CD4-positive, alpha-beta T cell treated with Interferon gamma for 1 hour (primary cell): ENCODE data around the gene NUMBL.
"Not testable (repeated sequence)": the region's sequence is repeated elsewhere in the genome, so short reads cannot be mapped to it uniquely, and the experiment has no call there.

ENCODE experiments used
- DNase-seq: peaks from one replicate; pipeline ENCODE4 v3.0.0-alpha.2; 2020

The NUMBL gene

DNA sequence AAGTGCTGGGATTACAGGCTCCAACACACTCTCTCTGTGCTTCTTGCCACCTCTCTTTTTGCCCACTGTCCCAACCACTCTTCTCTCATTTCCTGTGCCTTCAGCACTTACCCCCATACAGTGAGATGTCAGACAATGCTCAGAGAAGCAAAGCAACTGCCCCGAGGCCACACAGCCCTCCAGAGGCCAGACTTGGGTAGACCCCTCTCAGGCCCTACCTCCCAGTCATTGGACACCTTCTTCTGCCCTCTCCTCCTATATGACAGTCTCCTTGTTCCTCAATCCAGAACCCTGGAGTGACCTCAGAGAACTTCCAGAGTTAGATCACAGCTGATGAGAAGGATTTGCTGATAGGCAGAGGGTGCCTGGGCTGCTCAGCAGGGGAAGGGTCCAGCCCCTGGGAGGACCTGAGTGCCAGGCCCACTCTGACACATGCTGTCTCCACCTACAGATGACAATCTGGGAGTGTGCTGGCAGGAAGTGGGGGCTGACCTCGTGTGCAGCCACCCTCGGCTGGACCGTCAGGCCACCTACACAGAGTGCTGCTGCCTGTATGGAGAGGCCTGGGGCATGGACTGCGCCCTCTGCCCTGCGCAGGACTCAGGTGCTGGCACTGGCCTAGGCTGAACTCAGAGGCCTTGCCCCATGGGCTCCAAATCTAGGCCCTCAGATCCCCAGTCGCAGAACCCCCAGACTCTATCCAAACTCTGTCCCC is 64.9 kb downstream of the NUMBL start:
- no peak for DNase-seq

DNA sequence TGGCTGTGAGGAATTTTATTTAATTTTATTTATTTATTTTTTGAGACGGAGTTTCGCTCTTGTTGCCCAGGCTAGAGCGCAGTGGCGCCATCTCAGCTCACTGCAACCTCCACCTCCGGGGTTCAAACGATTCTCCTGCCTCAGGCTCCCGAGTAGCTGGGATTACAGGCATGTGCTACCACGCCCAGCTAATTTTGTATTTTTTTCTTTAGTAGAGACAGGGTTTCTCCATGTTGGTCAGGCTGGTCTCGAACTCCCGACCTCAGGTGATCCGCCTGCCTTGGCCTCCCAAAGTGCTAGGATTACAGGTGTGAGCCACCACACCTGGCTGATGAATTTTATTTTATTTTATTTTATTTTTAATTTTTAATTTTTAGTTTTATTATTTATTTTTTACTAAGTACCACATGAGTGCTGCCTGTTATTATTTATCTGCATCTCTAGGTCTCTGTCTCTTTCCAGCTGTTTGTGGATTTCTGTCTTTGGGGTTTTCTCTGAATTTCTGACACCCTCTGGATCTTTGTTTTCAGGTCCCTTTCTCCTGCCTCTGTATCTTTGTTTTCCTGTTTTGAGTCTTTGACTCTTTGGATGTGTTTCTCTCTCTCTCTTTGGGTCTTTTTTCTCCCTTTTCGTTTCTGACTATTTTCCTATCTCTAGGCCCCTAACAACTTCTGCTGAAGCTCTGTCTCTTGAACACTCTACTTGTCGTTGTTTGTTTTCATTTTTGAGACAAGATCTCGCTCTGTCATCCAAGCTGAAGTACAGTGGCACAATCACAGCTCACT is 65.9 kb downstream of the NUMBL start:
- not testable (repeated sequence) for DNase-seq

DNA sequence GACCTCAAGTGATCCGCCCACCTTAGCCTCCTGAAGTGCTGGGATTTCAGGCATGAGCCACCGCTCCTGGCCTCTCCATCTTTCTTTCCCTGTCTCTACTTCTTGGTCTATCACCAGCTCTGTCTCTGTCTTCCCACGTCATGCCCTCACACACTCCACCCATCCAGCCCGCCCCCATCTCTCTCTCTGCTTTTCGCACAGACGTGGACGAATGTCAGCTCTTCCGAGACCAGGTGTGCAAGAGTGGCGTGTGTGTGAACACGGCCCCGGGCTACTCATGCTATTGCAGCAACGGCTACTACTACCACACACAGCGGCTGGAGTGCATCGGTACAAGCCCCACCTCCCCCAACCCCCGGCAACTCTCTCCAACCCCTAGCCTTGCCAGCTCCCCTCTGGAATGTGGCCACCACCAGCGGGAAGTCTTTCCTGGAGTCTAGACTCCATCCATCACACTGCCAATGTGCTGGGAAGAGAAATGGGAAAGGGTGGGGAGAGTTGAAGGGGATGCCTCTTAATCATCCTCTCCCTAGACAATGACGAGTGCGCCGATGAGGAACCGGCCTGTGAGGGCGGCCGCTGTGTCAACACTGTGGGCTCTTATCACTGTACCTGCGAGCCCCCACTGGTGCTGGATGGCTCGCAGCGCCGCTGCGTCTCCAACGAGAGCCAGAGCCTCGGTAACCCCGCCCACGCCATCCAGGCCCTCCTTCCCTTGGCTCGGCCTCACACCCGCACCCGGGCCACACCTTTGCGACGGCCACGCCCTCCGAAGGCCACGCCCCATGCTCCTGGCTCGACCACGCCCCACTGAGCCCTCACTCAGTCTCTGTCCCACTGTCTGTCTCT is 66.8 kb downstream of the NUMBL start:
- no peak for DNase-seq

DNA sequence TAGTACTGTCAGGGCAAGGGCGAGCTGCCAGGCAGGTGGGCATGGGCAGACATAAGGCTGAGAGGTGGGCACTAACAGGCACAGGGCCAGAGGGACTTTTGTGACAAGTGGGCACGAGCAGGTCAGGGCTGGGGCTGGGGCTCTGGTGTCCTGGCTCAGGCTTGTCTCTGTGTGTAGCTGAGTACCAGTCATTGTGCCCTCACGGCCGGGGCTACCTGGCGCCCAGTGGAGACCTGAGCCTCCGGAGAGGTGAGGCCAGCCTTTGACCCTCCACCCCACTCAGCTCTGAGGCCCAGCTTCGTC is 67.7 kb downstream of the NUMBL start:
- DNase-seq: no peak

DNA sequence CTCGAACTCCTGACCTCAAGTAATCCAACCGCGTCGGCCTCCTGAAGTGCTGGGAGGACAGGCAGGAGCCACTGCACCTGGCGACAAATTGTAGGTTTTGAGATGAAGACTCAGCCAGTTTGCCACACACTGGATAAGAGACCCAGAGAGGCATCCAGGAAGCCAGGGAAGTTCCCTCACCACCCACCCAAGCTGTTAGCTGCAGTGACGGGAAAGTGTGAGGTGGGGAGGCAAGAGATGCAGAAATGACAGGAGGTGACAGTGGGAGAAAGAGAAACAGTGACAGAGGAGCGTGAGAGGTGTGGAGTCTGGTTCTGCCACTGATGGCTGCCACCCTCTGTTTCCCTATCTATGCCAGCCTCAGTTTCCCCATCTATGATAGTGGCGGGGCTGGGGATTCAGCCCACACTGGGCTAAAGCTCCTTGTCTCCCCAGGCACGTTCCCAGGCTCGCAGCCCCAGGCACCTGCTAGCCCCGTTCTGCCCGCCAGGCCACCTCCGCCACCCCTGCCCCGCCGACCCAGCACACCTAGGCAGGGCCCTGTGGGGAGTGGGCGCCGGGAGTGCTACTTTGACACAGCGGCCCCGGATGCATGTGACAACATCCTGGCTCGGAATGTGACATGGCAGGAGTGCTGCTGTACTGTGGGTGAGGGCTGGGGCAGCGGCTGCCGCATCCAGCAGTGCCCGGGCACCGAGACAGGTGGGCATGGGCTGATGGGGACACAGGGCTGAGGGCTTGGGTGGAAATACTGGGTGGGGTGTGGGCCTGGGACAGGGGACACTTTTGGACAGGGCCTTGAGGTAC is 68.3 kb downstream of the NUMBL start:
- no peak for DNase-seq

DNA sequence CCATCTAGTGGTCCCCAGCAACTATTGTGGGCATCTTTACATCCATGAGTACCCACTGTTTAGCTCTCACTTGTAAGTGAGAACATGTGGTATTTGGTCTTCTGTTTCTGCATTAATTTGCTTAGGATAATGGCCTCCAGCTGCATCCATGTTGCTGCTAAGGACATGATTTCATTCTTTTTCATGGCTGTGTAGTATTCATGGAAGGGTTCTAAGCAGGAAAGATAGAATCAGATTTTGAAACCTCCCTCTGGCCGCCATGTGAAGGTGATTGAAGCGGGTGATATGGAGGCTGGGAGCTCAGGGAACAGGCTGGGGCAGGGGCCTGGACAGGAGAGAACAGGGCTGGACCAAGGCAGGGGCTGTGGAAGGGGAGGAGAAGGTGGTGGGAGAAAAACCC is 69.2 kb downstream of the NUMBL start:
- no peak for DNase-seq

DNA sequence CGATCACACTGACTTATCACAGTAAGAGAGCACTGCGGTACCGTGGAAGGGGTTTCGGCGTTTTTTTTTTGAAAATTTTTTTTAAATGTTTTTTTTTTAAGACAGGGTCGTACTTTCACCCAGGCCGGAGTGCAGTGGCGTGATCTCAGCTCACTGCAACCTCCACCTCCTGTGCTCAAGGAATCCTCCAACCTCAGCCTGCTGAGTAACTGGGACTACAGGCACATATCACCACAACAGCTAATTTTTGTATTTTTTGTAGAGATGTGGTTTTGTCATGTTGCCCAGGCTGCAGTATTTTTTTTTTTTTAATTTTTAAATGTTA is 70.3 kb downstream of the NUMBL start:
- no peak for DNase-seq

DNA sequence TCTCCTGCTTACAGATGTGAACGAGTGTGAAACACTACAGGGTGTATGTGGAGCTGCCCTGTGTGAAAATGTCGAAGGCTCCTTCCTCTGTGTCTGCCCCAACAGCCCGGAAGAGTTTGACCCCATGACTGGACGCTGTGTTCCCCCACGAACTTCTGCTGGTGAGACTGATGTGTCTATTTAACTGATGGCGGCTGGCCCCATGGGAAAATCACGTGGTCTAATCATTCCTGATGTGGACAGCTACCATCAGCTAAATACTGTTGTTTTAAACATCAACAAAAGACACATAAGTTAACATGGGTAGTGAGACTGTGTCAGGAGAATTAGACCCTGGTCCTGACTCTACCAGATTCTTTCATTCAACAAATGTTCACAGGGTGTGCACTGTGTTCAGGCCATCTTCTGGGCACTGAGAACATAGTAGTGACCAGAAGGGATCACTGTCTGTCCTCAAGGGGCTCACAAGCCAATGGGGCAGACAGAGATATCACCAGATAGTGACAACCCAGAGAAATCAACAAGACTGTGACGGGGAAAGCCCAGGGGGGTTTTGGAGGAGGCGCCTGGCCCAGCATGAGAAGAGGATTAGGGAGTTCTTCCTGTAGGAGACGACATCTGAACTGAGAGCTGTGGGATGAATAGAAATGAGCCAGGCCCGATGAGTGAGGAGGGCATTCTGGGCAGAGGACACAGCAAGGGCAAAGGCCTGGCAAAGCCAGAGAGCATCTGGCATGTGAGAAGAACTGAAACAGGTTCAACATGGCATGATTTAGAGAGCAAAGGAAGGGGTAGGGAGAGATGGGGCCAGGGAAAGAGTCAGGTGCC is 70.9 kb downstream of the NUMBL start:
- no peak for DNase-seq

DNA sequence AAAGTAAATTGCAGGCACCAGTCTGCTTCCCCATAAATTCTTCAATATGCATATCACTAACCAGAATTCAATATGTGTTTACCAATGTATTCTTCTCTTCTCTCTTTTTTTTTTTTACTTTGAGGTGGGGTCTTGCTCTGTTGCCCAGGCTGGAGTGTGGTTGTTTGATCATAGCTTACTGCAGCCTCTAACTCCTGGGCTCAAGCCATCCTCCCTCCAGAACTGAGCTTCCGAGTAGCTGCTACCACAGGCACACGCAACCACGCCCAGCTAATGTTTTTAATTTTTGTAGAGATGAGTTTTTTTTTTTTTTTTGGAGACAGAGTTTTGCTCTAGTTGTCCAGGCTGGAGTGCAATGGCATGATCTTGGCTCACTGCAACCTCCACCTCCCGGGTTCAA is 72.5 kb downstream of the NUMBL start:
- no peak for DNase-seq

DNA sequence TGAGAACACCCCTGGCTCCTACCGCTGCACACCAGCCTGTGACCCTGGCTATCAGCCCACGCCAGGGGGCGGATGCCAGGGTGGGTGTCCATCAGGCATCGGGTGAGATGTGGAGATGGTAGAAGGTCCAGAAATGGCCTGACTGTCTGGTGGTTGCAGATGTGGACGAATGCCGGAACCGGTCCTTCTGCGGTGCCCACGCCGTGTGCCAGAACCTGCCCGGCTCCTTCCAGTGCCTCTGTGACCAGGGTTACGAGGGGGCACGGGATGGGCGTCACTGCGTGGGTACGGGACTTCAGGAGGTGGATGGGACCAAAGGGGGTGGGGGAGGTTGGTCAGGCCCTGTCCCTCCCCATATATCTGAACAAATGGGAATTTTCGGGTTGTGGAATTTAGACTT is 73.5 kb downstream of the NUMBL start:
- DNase-seq: no peak

DNA sequence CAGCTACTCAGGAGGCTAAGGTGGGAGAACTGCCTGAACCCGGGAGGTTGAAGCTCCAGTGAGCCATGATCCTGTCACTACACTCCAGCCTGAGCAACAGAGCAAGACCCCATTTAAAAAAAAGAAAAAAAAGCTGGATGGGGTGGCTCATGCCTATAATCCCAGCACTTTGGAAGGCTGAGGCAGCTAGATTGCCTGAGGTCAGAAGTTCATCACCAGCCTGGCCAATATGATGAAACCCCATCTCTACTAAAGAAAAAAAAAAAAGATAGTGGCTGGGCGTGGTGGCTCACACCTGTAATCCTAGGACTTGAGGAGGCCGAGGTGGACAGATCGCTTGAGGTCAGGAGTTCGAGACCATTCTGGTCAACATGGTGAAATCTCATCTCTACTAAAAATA is 74.3 kb downstream of the NUMBL start:
- DNase-seq: no peak
